ENCODE measurements around the gene GOLGA1.
A peak's percentile ranks its signal among the peaks of the same experiment; 100 is the strongest.
"Not testable (repeated sequence)": the region's sequence is repeated elsewhere in the genome, so short reads cannot be mapped to it uniquely, and the experiment has no call there.

Gene GOLGA1

GRCh38 chr9:124855944-124856765 is 84.7 kb downstream of the GOLGA1 start:
- no peak for DNase-seq

GRCh38 chr9:124855566-124855943 is 85.3 kb downstream of the GOLGA1 start:
- DNase-seq: no peak

- DNase-seq: no peak
These were observed 86.1 kb downstream of the GOLGA1 start for GRCh38 chr9:124854822-124855221.

- DNase-seq: no peak
These were observed 86.7 kb downstream of the GOLGA1 start for GRCh38 chr9:124854161-124854560.

GRCh38 chr9:124853605-124854143 is 87.2 kb downstream of the GOLGA1 start:
- no peak for DNase-seq

GRCh38 chr9:124852829-124853531 is 87.9 kb downstream of the GOLGA1 start, which contains the start of gene WDR38:
Gene WDR38, plus strand, starts transcription at chr9:124853460. Its CDS starts 72 bp downstream, at chr9:124853532.
- peak; percentile 92 for DNase-seq

- DNase-seq: no peak
These were observed 88.6 kb downstream of the GOLGA1 start for GRCh38 chr9:124852121-124852828.

- DNase-seq: no peak
These were observed 91.1 kb downstream of the GOLGA1 start for GRCh38 chr9:124849801-124850200.

- DNase-seq: no peak
These were observed 93.9 kb downstream of the GOLGA1 start for GRCh38 chr9:124846969-124847368.

- not testable (repeated sequence) for DNase-seq
These were observed 94.4 kb downstream of the GOLGA1 start for GRCh38 chr9:124846467-124846866.

- no peak for DNase-seq
These were observed 96.6 kb downstream of the GOLGA1 start for GRCh38 chr9:124844291-124844690.

GRCh38 chr9:124843456-124844034 is 97.3 kb downstream of the GOLGA1 start:
- no peak for DNase-seq

GRCh38 chr9:124841075-124841821 is 99.6 kb downstream of the GOLGA1 start:
- DNase-seq: no peak

GRCh38 chr9:124840300-124840833 is 100.5 kb downstream of the GOLGA1 start:
- DNase-seq: no peak

- no peak for DNase-seq
These were observed 101.1 kb downstream of the GOLGA1 start for GRCh38 chr9:124839612-124840299.

- DNase-seq: not testable (repeated sequence)
These were observed 102.2 kb downstream of the GOLGA1 start for GRCh38 chr9:124838567-124839275.

GRCh38 chr9:124838132-124838531 is 102.8 kb downstream of the GOLGA1 start:
- not testable (repeated sequence) for DNase-seq

GRCh38 chr9:124835026-124835557 is 105.8 kb downstream of the GOLGA1 start:
- no peak for DNase-seq

- no peak for DNase-seq
These were observed 106.3 kb downstream of the GOLGA1 start for GRCh38 chr9:124834591-124834990.

Measured in CD4-positive, alpha-beta T cell treated with Interleukin-15 for 1 hour (primary cell).